SK-N-MC (cell line): ENCODE data around the gene SLC2A9.

Source experiments
- DNase-seq: peaks from one replicate; pipeline ENCODE4 v3.0.0-alpha.2; 2011; ENCODE audit warnings: low read depth, low spot score
- H3K27ac ChIP-seq: fragments of 200-600 bp; sonication (generic); 2 replicates; pipeline ENCODE4 v1.5.1; 2016; ENCODE audit warnings: mixed run types
- H3K36me3 ChIP-seq: fragments of 200-600 bp; sonication (generic); 2 replicates; pipeline ENCODE4 v1.6.1; 2017; ENCODE audit warnings: antibody characterized with exemption, low read length, mixed read lengths; ENCODE audit not compliant: insufficient read depth
- H3K4me3 ChIP-seq: fragments of 200-600 bp; sonication (generic); 2 replicates; pipeline ENCODE4 v1.5.1; 2016
- H3K9ac ChIP-seq: fragments of 200-600 bp; sonication (generic); 2 replicates; pipeline ENCODE4 v1.8.0; 2017; ENCODE audit warnings: mixed run types, mixed read lengths; ENCODE audit not compliant: insufficient read length
- H3K9me3 ChIP-seq: fragments of 200-600 bp; sonication (generic); 2 replicates; pipeline ENCODE4 v1.6.1; 2017; ENCODE audit warnings: low read depth, mild to moderate bottlenecking, antibody characterized with exemption, low read length, moderate library complexity, mixed read lengths
- EZH2 ChIP-seq: fragments of 200-600 bp; sonication (generic); IDR thresholded peaks from one replicate; pipeline ENCODE4 v1.6.1; 2017; ENCODE audit warnings: antibody characterized with exemption
- FOXP2 ChIP-seq: optimal IDR thresholded peaks from 2 replicates; pipeline ENCODE3; 2011; ENCODE audit warnings: mild to moderate bottlenecking, moderate library complexity; ENCODE audit not compliant: insufficient read depth; ENCODE audit errors: extremely low read length, control extremely low read depth
- POLR2AphosphoS5 ChIP-seq: IDR thresholded peaks from 2 replicates; pipeline ENCODE4 v1.6.1; 2012; ENCODE audit warnings: mild to moderate bottlenecking, low read depth, low read length, borderline replicate concordance

SLC2A9 gene

GRCh38 chr4:9861561-9861960, 159.7 kb downstream of the SLC2A9 start:
- Histone ChIP-seq H3K36me3 (no peaks in the 10 kb centered on the region), H3K27ac (no peak overlapping the region), H3K9ac (no peak overlapping the region), H3K4me3 (no peak overlapping the region), H3K9me3 (no peaks in the 10 kb centered on the region)
- no peak for DNase-seq
- no peak for TF ChIP-seq EZH2
- no peak for TF ChIP-seq FOXP2
- no peak for TF ChIP-seq POLR2AphosphoS5

GRCh38 chr4:9859810-9860209, 161.5 kb downstream of the SLC2A9 start:
- DNase-seq = no peak
- TF ChIP-seq POLR2AphosphoS5 = no peak
- TF ChIP-seq EZH2 = no peak
- TF ChIP-seq FOXP2 = no peak
- H3K9me3 ChIP-seq = no peaks in the 10 kb centered on the region
- H3K27ac ChIP-seq = no peak overlapping the region
- no peaks in the 10 kb centered on the region for H3K36me3 ChIP-seq
- H3K4me3 ChIP-seq = no peak overlapping the region
- no peak overlapping the region for H3K9ac ChIP-seq

GRCh38 chr4:9849538-9849920, 171.8 kb downstream of the SLC2A9 start:
- Histone ChIP-seq H3K4me3 (no peak overlapping the region), H3K27ac (no peak overlapping the region), H3K9me3 (no peaks in the 10 kb centered on the region), H3K36me3 (no peaks in the 10 kb centered on the region), H3K9ac (no peak overlapping the region)
- TF ChIP-seq EZH2 (no peak), POLR2AphosphoS5 (no peak), FOXP2 (no peak)
- no peak for DNase-seq

- DNase-seq = no peak
- H3K9me3 ChIP-seq = no peaks in the 10 kb centered on the region
- no peak overlapping the region for H3K9ac ChIP-seq
- H3K27ac ChIP-seq = no peak overlapping the region
- TF ChIP-seq POLR2AphosphoS5 = no peak
- TF ChIP-seq FOXP2 = no peak
- no peaks in the 10 kb centered on the region for H3K36me3 ChIP-seq
- H3K4me3 ChIP-seq = no peak overlapping the region
Measured at GRCh38 chr4:9847968-9848748, 173.1 kb downstream of the SLC2A9 start.

GRCh38 chr4:9845791-9846493, 175.4 kb downstream of the SLC2A9 start:
- TF ChIP-seq EZH2 = no peak
- TF ChIP-seq FOXP2 = no peak
- TF ChIP-seq POLR2AphosphoS5 = no peak
- DNase-seq = no peak
- H3K36me3 ChIP-seq = no peaks in the 10 kb centered on the region
- H3K27ac ChIP-seq = no peak overlapping the region
- H3K9me3 ChIP-seq = no peaks in the 10 kb centered on the region
- no peak overlapping the region for H3K9ac ChIP-seq
- no peak overlapping the region for H3K4me3 ChIP-seq

GRCh38 chr4:9841072-9841471, 180.2 kb downstream of the SLC2A9 start:
- Histone ChIP-seq H3K36me3 (no peaks in the 10 kb centered on the region), H3K9me3 (no peaks in the 10 kb centered on the region), H3K9ac (no peak overlapping the region), H3K27ac (no peak overlapping the region), H3K4me3 (no peak overlapping the region)
- TF ChIP-seq FOXP2 = no peak
- no peak for TF ChIP-seq EZH2
- no peak for TF ChIP-seq POLR2AphosphoS5
- DNase-seq = no peak

- no peak for DNase-seq
- Histone ChIP-seq H3K27ac (no peak overlapping the region), H3K9ac (no peak overlapping the region), H3K36me3 (no peaks in the 10 kb centered on the region), H3K9me3 (no peaks in the 10 kb centered on the region), H3K4me3 (no peak overlapping the region)
- TF ChIP-seq POLR2AphosphoS5 (no peak), EZH2 (no peak), FOXP2 (no peak)
Measured at GRCh38 chr4:9835430-9835829, 185.9 kb downstream of the SLC2A9 start.

- no peak overlapping the region for H3K27ac ChIP-seq
Measured at GRCh38 chr4:9833421-9833820, 187.9 kb downstream of the SLC2A9 start.

More at GRCh38 chr4:9833421-9833820, 187.9 kb downstream of the SLC2A9 start:
- Histone ChIP-seq H3K4me3 (no peak overlapping the region), H3K36me3 (no peaks in the 10 kb centered on the region), H3K9me3 (no peaks in the 10 kb centered on the region), H3K9ac (no peak overlapping the region)
- no peak for TF ChIP-seq EZH2
- no peak for TF ChIP-seq FOXP2
- no peak for TF ChIP-seq POLR2AphosphoS5
- DNase-seq = no peak
